SK-N-SH treated with all-trans-retinoic acid at 6 μM for 48 hours (cell line): ENCODE measurements around the gene TNS3.

Source experiments
- CSDC2 ChIP-seq: fragments of 250-450 bp; sonication (Bioruptor Pico); IDR thresholded peaks from 2 replicates; pipeline ENCODE4 v1.5.0; 2020; ENCODE audit warnings: mild to moderate bottlenecking, moderate library complexity
- ESRRG ChIP-seq: fragments of 250-450 bp; sonication (Bioruptor Pico); IDR thresholded peaks from 2 replicates; pipeline ENCODE4 v1.6.1; 2021; ENCODE audit warnings: mild to moderate bottlenecking
- ISL1 ChIP-seq: fragments of 250-450 bp; sonication (Bioruptor Pico); IDR thresholded peaks from 2 replicates; pipeline ENCODE4 v2.1.2; 2022; ENCODE audit warnings: mild to moderate bottlenecking, moderate library complexity
- PATZ1 ChIP-seq: fragments of 250-450 bp; sonication (Bioruptor Pico); IDR thresholded peaks from 2 replicates; pipeline ENCODE4 v1.8.0; 2020; ENCODE audit warnings: mild to moderate bottlenecking, moderate library complexity, borderline replicate concordance
- PPARA ChIP-seq: fragments of 250-450 bp; sonication (Bioruptor Pico); IDR thresholded peaks from 2 replicates; pipeline ENCODE4 v1.5.0; 2020; ENCODE audit warnings: mild to moderate bottlenecking, borderline replicate concordance
- RARB ChIP-seq: fragments of 250-450 bp; sonication (Bioruptor Pico); IDR thresholded peaks from 2 replicates; pipeline ENCODE4 v1.8.0; 2021; ENCODE audit warnings: mild to moderate bottlenecking, moderate library complexity
- TOX ChIP-seq: fragments of 250-450 bp; sonication (Bioruptor Pico); IDR thresholded peaks from 2 replicates; pipeline ENCODE4 v1.8.0; 2021; ENCODE audit warnings: mild to moderate bottlenecking, moderate library complexity, borderline replicate concordance
- ZFP3 ChIP-seq: fragments of 250-450 bp; sonication (Bioruptor Pico); IDR thresholded peaks from 2 replicates; pipeline ENCODE4 v1.5.0; 2020; ENCODE audit warnings: mild to moderate bottlenecking, moderate library complexity
- TF ChIP-seq, protein P1 (sequence below): fragments of 250-450 bp; sonication (Bioruptor Pico); IDR thresholded peaks from 2 replicates; pipeline ENCODE4 v1.8.0; 2021; ENCODE audit warnings: low read depth, mild to moderate bottlenecking, moderate library complexity, borderline replicate concordance
- TF ChIP-seq, protein P2 (sequence below): fragments of 250-450 bp; sonication (Bioruptor Pico); IDR thresholded peaks from 2 replicates; pipeline ENCODE4 v1.5.1; 2020; ENCODE audit warnings: low read depth, mild to moderate bottlenecking, moderate library complexity
- TF ChIP-seq, protein P3 (sequence below): fragments of 250-450 bp; sonication (Bioruptor Pico); IDR thresholded peaks from 2 replicates; pipeline ENCODE4 v1.5.1; 2021; ENCODE audit warnings: mild to moderate bottlenecking, moderate library complexity

- TF ChIP-seq ZFP3 (no peak), PATZ1 (no peak), PPARA (CRISPR knock-in tag) (no peak), TOX (no peak), ISL1 (CRISPR knock-in tag) (no peak), ESRRG (CRISPR knock-in tag) (no peak), CSDC2 (CRISPR knock-in tag) (no peak), RARB (CRISPR knock-in tag) (no peak)
- TF ChIP-seq, protein P1, sequence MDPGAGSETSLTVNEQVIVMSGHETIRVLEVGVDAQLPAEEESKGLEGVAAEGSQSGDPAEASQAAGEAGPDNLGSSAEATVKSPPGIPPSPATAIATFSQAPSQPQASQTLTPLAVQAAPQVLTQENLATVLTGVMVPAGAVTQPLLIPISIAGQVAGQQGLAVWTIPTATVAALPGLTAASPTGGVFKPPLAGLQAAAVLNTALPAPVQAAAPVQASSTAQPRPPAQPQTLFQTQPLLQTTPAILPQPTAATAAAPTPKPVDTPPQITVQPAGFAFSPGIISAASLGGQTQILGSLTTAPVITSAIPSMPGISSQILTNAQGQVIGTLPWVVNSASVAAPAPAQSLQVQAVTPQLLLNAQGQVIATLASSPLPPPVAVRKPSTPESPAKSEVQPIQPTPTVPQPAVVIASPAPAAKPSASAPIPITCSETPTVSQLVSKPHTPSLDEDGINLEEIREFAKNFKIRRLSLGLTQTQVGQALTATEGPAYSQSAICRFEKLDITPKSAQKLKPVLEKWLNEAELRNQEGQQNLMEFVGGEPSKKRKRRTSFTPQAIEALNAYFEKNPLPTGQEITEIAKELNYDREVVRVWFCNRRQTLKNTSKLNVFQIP = no peak
- TF ChIP-seq, protein P2, sequence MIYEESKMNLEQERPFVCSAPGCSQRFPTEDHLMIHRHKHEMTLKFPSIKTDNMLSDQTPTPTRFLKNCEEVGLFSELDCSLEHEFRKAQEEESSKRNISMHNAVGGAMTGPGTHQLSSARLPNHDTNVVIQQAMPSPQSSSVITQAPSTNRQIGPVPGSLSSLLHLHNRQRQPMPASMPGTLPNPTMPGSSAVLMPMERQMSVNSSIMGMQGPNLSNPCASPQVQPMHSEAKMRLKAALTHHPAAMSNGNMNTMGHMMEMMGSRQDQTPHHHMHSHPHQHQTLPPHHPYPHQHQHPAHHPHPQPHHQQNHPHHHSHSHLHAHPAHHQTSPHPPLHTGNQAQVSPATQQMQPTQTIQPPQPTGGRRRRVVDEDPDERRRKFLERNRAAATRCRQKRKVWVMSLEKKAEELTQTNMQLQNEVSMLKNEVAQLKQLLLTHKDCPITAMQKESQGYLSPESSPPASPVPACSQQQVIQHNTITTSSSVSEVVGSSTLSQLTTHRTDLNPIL (CRISPR knock-in tag) = no peak
- TF ChIP-seq, protein P3, sequence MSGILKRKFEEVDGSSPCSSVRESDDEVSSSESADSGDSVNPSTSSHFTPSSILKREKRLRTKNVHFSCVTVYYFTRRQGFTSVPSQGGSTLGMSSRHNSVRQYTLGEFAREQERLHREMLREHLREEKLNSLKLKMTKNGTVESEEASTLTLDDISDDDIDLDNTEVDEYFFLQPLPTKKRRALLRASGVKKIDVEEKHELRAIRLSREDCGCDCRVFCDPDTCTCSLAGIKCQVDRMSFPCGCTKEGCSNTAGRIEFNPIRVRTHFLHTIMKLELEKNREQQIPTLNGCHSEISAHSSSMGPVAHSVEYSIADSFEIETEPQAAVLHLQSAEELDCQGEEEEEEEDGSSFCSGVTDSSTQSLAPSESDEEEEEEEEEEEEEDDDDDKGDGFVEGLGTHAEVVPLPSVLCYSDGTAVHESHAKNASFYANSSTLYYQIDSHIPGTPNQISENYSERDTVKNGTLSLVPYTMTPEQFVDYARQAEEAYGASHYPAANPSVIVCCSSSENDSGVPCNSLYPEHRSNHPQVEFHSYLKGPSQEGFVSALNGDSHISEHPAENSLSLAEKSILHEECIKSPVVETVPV (CRISPR knock-in tag) = no peak
These were observed 154.8 kb downstream of the TNS3 start for GRCh38 chr7:47427051-47427643.
